Hematopoietic multipotent progenitor cell treated with erythropoietin and hydrocortisone succinate and interleukin-3 and kit ligand, for 17 days (in vitro differentiated cells): ENCODE data around the gene RAD51B.
"Not testable (repeated sequence)": the region's sequence is repeated elsewhere in the genome, so short reads cannot be mapped to it uniquely, and the experiment has no call there.

Experiments
- DNase-seq: peaks from one replicate; pipeline ENCODE4 v3.0.0-alpha.2; 2015; ENCODE audit warnings: low spot score

The RAD51B gene

DNA sequence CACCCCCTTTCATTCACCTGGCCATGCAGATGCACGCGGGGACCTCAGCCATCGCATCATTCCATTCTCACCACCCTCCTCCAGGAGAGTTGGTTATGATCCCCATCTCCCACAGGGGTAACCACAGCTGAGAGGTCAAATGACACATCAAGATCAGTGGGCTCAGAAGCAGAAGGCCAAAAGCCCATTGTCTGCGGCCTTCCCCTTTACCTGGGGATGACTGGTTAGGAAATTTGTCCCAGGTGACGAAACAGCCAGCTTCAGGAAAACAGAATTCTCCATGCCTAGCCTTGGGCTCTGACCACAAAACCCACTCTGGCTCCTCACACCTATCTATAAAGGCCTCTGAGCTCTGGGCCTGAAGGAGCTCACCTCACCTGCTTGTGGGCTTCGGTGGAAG lies 937.2 kb downstream of the RAD51B start:
- DNase-seq, result no peak

DNA sequence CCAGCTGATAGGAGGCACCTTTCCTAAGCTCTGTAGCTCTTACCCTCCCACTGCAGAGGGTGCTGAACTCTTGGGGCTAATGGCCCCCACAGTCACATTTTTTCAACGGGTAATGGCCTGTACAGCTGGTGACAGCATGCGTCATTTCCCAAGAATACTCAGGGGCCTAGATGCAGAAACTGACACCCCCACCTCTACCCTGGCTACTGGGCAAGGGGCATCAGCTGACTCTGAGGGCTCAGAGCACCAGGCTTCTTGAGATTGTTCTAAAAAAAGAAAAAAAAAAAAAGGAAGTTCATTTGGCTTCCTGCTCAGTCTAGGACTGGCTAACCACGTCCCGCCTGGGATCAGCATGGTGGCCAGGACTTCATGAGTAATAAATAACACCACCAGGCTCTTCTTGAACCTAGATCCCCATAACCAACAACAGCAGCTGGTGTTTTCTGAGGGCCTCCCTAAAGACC lies 938.1 kb downstream of the RAD51B start:
- no peak for DNase-seq

DNA sequence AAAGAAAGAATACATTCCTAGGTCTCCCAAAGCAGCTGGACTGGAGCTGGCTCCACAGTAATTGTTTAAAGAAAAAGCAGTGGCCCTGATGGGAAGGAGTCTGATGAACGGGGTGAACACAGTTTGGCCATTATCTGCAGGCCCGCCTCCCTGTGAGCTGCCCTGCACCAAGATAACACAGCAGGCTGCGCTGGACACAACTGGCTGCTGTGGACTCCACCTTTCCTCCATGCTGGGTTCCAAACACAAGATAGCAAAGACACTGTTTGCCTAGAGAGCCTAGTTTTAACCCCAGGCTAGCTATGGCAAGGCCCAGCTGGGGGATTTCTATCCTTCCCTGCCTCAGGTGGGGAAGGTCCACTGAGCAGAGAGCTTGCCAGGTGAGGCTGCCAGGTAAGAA lies 938.7 kb downstream of the RAD51B start:
- peak; percentile 50 for DNase-seq

DNA sequence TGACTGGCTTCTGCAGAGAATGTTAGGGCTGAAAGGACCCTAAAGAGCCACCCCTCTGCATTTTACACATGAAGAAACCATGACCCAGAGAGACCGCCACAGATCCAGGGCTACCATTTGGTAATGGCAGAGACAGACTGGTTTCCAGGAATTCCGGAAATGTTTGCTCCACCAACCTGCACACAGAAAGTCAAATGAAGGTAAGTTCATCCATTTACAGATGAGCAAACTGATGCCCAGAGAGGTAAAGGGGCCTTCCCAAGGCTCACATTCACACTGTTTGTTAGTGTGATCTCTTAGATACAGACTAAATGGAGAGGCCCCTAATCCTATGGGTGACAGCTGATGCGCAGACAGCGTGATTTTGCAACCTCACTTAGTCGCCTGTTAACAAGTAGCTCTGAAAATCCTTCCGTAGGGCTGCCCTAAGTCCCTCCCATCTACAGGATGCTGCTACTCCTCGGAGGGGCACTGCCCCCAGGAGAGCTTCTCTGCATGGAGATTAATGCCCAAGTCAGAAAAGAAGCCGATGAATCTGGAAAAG lies 939.5 kb downstream of the RAD51B start:
- DNase-seq, result no peak

DNA sequence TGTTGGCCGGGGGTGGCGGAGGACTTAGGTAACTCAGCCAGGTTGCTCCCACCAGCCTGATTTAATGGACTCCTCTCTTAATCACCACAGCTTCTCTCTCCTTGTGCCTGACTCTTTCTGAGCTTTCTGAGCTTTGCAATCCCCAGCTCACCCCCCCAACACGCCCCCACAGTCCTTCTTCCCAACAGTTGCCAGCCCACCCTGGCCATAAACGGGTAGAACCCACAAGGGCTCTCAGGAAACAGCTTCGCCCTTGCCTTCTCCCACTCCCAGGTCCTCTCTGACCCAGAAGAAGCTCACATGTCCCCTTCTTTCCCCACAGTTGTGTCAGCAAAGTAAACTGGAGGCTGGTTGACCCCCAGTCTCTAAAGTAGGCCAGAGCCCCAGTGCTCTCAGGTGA lies 940.4 kb downstream of the RAD51B start:
- DNase-seq, result no peak

DNA sequence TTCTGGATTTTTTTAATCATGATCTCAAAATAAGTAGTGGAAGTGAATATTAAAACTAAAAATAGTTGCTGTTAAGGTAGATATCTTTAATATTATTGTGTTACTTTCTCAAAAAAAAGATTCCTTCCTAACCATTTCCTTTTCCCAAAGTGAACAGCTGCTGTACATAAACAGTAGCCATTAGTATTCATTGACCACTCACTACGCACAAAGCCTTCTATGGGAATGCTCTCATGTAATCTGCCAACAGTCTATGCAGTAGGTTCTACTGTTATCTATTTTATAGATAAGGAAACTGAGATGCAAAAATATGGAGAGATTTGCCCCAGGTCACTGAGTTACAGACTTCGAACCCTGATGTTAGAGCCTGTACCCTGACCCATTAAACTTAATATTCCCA lies 941.2 kb downstream of the RAD51B start:
- no peak for DNase-seq

DNA sequence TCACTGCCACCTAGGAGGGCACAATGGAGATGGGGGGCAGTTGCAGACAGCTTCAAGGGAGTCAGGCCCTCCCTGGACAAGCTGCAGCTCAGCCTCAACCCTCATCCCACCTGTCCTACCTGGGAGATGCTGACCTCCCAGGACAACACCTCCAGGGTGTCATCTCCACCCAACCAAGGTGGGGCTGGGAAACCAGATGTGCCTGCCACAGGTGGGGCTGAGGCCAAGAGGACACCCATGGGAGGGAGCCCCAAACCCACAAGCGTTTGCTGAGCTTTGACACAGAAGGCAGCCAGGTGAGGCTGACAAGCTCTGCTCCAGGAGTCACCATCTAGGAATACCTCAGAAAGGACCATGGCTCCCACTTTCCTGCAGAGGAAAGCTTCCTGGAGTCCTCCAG lies 941.8 kb downstream of the RAD51B start:
- DNase-seq, result no peak

DNA sequence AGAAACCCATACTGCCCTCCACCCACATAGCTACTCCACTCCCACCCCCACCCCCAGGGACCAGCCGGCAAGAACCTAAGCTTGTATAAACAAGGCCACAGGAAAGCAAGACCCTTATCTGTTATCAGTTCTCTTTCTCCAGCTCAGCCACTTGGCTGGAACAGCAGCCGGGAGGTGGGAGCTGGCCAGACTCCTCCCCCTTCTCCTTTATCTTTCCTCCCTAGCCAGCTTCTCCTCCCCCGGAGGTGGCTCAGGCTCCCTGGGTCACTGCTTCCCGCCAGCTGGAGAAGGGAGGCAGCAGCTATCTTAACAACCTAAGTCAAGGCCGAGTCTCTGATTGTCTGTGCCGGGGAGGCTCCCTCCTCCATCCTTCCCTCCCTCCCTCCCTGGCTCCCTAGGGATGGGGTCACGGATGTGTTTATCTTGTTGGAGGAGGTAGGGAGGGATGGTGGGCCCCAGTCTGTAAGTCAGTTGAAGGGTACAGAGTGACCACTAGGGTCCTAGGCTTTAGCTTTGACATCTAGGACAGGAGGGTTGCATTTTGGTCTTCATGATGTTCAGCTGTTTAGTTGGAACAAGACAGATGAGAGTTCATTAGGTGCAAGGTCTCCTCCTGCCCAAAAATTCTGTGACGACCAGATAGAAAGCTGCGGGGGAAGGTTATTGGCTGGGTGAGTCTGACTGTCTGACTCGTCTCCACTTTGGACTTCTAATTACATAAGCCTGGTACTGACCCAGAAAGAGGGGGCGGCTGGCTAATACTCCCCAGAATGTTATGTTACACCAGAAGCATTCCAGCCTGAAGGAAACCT lies 943.6 kb downstream of the RAD51B start:
- DNase-seq, result peak; percentile 31

DNA sequence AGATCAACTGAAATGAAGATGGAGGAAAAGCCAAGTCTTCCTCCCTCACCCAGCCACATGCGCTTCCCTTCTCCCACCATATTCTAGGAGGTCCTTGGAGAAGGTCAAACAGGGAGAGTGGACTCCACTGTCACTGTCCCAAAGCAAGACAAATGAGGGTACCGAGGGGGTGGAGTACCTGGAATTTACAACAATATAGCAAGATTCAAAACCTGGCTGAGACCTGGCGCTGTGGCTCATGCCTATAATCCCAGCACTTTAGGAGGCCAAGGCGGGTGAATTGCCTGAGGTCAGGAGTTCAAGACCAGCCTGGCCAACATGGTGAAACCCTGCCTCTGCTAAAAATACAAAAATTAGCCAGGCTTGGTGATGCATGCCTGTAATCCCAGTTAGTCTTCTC lies 944.3 kb downstream of the RAD51B start:
- DNase-seq, result not testable (repeated sequence)

DNA sequence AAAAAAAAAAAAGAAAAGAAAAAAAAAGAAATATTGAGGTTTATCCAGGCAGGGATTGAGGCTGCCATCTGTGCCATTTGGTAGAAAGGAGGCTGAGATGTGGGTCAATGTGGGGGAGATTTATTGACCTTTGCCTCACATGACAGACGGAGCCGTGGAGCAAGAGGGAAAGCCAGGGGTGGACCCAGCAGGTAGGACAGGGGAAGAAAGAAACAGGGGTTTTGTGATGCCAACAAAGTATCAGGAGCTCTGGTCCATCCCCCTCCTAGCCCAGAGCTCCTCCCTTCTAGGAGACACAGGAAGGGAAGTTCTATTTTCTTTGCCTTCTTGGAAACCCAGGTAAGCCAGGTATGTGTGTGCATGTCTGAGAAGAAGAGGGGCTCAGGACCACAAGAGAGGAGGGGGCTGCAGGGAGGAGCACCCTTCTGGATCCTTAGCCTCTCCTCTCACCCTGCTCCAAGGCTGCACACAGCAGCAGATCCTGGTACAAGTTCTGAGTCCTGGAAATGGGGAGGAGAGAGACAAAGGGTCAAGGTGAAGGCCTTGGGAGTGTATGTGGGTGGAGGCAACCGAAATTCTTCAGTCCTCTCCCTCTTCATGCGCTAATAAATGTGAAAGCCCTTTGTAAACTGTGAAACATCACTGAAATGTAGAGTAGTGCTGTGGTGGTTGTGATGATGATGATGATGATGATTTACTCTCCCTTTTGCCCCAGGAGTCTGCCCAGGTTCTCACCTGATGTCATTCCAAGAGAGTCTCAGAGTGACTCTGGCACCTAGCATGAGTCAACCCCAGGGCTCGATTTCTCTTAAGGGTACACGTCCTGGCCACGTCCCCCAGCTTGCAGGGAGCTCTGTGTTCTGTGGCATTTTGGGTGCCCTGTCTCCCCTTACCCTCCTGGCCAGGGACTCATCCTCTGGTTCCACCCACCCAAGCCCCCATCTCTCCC lies 947.0 kb downstream of the RAD51B start:
- DNase-seq, result no peak

DNA sequence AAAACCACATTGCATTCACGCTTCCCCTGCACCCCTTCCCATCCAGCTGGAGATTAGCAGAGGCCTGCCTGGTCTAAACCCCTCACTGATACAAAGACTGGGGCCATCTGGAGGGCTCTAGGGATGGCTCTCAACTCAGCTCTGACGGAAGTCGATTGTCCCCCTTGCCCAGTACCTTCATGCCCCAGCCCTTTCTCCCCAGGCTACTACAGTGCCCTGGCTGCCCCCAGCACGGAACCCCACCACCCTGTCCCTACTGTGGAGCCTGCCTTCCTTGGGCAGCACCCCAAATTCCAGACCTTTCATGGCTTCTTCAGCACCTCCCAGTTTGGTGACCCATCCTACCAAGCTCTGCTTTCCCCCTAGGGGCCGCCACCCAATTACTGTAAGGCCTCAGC lies 947.7 kb downstream of the RAD51B start:
- DNase-seq, result no peak

DNA sequence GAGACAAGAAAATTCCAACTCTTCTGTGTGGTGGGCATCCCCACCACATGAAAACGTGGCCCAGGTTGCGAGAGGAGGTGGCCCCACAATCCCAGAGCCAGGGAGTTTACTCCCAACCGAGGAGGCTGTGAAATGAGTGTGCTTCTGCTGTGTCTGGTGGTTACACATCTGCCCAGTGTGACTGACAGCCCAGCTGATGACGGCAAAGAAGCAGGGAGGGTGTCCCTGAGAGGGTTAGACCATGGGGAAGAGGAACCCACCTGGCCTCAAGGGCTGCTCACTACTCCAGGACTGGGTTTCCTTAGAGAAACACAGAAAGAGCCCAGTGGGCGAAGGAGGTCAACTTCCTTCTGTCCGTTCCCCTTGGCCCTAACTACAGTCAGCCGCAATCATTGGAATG lies 948.7 kb downstream of the RAD51B start:
- no peak for DNase-seq

DNA sequence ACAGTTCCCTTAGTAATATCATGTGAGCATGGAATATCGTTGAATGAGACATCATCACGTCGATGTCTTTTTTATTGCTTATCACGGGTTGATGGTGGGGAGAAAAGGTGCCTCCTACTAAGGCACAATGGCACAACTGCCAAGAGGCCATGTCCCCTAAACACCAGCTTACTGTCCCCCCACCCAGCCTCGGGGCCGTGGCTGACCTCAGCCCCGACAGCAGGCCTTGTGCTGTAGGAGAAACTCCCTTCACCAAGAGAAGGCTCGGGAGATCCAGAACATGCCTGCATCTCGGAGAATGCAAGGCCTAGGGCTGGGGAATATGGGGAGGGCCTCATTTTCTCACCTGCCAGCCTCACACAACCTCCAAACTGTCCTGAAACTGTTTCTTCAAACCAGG lies 950.5 kb downstream of the RAD51B start:
- DNase-seq, result no peak

DNA sequence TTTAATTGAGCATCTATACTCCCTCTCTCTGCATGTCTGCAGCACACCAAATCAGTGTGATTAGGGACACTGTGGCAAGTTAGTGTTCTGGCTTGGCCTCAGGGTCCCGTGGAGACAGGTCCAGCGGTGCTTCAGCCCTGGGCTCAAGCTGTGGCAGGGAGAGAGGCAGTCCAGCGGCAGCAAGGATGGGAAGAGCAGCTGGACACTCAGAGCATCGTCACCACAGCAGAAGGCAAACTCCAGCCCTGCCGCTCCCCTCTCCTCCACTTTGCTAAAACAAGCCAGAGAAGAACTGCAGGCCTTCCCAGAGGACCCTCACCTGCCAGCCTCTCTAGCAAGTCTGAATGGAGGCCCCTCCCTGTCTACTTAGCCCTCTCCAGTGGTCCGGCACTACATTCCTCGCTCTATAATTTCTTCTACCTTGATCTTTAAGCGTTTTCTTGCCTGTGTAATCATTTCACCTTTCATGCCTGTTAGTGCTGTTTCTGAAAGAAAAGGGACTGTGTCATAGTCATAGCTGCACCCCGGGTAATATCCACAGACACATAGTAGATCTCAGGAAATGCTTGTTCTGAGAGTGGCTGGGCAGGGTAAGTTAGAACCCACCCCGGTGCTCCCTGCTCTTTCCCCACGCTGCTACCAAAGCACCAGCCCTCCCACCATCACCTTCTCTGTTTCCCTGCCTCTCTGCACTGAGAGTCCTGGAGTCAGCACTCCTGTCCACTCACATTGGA lies 951.1 kb downstream of the RAD51B start:
- DNase-seq, result no peak

DNA sequence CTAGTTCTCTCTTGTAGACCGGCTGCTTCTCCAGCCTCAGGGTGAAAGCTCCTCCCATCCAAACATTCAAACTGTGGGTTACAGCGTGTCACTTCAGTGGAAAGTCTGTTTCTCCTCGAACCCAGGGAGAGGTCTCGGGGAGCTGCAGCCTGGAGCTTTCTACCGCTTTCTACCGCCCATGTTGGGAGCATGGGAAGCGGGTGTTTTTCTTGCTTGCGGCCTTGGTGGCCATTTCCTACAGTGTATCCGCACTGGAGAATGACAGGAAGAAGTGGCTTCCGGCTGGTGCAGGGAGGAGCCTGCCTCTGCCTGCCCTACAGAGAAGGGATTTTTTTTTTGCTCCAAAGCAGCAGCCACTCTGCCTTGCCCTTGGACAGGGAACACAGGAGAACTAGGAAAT lies 952.1 kb downstream of the RAD51B start:
- DNase-seq, result no peak

DNA sequence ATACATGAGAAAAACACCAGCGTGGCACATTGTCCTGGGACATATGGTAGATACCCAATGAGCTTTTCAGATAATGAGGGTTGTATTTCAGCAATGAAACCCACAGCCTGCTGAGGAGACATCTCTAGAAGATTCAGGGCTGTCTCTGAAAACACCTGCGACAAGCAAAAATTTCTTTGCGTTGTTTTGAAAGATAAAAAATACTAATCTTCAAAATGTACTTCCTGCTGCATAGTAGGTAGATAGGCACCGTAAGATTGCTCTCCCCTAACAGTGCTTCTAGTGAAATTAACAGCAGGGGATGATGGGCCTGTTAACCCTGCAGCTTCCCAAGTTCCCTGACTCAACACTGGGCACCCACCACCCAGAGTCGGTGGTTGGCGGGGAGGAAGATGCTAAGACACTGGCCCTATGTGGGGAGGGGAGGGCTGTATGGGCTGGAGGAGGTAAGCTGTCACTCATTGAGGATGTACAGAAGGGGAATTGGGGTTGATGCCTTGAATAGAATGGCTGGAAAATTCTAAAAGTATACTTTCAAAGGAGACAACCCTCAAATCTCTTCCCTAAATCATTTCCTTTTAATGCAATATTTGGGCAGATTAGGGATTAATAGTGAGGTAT lies 953.3 kb downstream of the RAD51B start:
- DNase-seq, result no peak

DNA sequence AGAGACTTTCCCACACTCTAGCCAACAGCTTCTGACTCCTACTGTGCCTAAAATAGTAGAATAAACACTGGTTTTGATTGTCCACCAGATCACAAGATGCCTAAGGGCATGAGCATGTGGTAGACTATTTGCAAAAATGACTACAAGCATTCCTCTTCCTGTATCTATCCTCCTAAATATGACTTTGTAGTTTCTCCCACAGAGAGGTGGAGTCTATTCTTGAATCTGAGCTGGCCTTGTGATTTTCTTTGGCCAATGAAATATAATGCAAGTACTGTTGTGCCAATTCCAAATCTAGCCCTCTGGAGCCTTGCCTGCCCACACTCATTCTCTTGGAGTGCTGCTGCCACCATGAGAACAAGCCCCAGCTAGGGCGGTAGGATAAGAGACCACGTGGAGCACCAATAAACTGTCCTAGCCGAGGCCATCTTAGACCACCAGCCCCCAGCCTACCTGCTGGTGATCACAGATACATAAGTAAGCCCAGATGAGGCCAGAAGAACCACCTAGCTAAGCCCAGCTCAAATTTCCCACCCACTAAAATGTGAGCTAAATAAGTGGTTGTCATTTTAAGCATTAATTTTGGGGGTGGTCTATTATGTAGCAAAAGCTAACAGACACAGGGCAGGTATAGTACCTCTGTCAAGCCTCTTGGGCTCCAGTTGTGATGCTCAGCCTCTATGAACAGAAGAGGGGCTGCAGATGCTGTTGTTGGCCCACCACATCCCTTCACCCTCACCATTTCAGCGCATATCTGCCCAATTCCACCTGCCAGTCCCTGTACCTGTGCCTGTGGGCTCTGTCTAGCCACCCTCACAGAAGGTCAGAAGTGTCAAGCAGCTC lies 955.4 kb downstream of the RAD51B start:
- no peak for DNase-seq

DNA sequence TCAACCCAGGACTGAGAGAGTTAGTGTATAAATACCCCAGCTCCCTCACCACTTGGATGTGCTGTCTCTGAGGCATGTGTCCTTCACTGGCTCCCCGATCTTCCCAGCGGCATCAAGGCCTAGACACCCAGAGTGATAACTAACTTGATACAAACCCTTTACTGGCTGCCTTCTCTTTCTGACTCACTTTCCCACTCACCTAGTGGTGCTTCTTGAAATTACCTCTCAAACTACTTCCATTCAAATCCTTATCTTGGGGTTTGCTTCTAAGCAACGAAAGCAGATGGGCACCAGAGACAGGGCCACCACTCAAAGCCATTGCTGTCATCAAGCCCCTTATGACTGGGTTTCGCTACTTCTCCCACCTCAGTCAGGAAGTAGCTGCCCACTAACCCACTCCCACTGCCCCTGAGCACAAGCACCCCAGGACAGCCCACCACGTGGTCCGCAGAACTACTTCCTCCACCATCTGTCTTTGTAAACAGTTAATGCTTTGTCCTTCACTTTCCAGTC lies 956.1 kb downstream of the RAD51B start:
- no peak for DNase-seq

DNA sequence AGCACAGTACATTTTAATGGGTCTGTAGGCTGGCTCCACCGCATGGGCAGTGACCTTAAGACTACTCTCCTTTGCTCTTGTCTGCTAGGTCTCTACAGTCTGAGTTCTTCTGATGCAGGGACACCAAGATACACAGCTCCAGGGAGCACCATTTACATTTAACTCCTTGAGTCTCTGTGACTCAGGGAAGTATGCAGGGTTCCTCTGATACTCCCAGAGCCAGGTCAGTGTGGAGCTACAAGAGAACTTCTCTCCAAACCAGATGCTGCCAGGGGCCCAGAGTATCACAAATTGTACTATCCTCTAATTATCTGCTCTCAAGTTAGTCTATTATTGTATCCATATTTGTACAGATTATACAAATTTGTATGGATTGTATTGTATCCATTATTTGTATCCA lies 958.1 kb downstream of the RAD51B start:
- no peak for DNase-seq
